NCI-H2227 treated with DMSO at 0.1 percent for 48 hours (cell line): ENCODE data around the gene PTPA.
A peak's percentile ranks its signal among the peaks of the same experiment; 100 is the strongest.
"Not testable (repeated sequence)": the region's sequence is repeated elsewhere in the genome, so short reads cannot be mapped to it uniquely, and the experiment has no call there.

Experiments used
- DNase-seq: peaks from one replicate; lab custom pipeline; 2025; lab: John Stamatoyannopoulos, UW

The PTPA gene

GRCh38 chr9:129160712-129161533 lies 49.7 kb downstream of the PTPA start:
- no peak for DNase-seq

- no peak for DNase-seq
These were observed 50.3 kb downstream of the PTPA start for GRCh38 chr9:129161534-129161837.

GRCh38 chr9:129162497-129163197 lies 51.4 kb downstream of the PTPA start:
- DNase-seq: no peak

GRCh38 chr9:129163198-129163670 lies 52.0 kb downstream of the PTPA start:
- DNase-seq: not testable (repeated sequence)

- DNase-seq: no peak
These were observed 52.5 kb downstream of the PTPA start for GRCh38 chr9:129163753-129164152.

- no peak for DNase-seq
These were observed 53.2 kb downstream of the PTPA start for GRCh38 chr9:129164246-129164930.

GRCh38 chr9:129165198-129165597 lies 54.0 kb downstream of the PTPA start:
- no peak for DNase-seq

- no peak for DNase-seq
These were observed 55.7 kb downstream of the PTPA start for GRCh38 chr9:129166623-129167557.

GRCh38 chr9:129170229-129170628 lies 59.0 kb downstream of the PTPA start:
- no peak for DNase-seq

- DNase-seq: no peak
These were observed 61.0 kb downstream of the PTPA start for GRCh38 chr9:129171993-129172751.

- no peak for DNase-seq
These were observed 61.6 kb downstream of the PTPA start for GRCh38 chr9:129172816-129173215.

- DNase-seq: no peak
These were observed 62.3 kb downstream of the PTPA start for GRCh38 chr9:129173296-129174101.

- peak; percentile 65 for DNase-seq
These were observed 63.0 kb downstream of the PTPA start for GRCh38 chr9:129174102-129174723.

- DNase-seq: no peak
These were observed 63.7 kb downstream of the PTPA start for GRCh38 chr9:129174724-129175514.

GRCh38 chr9:129175515-129175824 lies 64.3 kb downstream of the PTPA start:
- no peak for DNase-seq

- DNase-seq: peak; percentile 33
These were observed 64.8 kb downstream of the PTPA start for GRCh38 chr9:129175825-129176633.

GRCh38 chr9:129176701-129177442 lies 65.7 kb downstream of the PTPA start:
- no peak for DNase-seq

- no peak for DNase-seq
These were observed 66.2 kb downstream of the PTPA start for GRCh38 chr9:129177443-129177790.
